Panc1 (cell line): ENCODE data around the gene VPS51.
A peak's percentile ranks its signal among the peaks of the same experiment; 100 is the strongest.

Experiments used
- POLR2AphosphoS5 ChIP-seq: IDR thresholded peaks from 2 replicates; pipeline ENCODE4 v1.6.1; 2012; ENCODE audit warnings: mild to moderate bottlenecking, low read depth, low read length, moderate library complexity
- SIN3A ChIP-seq: IDR thresholded peaks from 2 replicates; pipeline ENCODE4 v1.6.1; 2012; ENCODE audit warnings: low read depth, mild to moderate bottlenecking, low read length, moderate library complexity, borderline replicate concordance; ENCODE audit not compliant: insufficient read depth
- TCF7L2 ChIP-seq: IDR thresholded peaks from 2 replicates; pipeline ENCODE4 v1.6.1; 2011; ENCODE audit warnings: mild to moderate bottlenecking, low read depth, low read length, inconsistent platforms
- TF ChIP-seq, protein P1 (sequence below), 2 experiments: IDR thresholded peaks; 2 replicates each; pipeline ENCODE4 v1.6.1; 2011 to 2012; ENCODE audit warnings: low read depth in 2 of 2, control low read depth in 1 of 2, low read length in 1 of 2, mild to moderate bottlenecking in 1 of 2, moderate library complexity in 1 of 2; ENCODE audit not compliant: insufficient read depth in 1 of 2
- TF ChIP-seq, protein P2 (sequence below): fragments of 450-650 bp; IDR thresholded peaks from 2 replicates; pipeline ENCODE4 v1.5.1; 2017; ENCODE audit warnings: mild to moderate bottlenecking

DNA sequence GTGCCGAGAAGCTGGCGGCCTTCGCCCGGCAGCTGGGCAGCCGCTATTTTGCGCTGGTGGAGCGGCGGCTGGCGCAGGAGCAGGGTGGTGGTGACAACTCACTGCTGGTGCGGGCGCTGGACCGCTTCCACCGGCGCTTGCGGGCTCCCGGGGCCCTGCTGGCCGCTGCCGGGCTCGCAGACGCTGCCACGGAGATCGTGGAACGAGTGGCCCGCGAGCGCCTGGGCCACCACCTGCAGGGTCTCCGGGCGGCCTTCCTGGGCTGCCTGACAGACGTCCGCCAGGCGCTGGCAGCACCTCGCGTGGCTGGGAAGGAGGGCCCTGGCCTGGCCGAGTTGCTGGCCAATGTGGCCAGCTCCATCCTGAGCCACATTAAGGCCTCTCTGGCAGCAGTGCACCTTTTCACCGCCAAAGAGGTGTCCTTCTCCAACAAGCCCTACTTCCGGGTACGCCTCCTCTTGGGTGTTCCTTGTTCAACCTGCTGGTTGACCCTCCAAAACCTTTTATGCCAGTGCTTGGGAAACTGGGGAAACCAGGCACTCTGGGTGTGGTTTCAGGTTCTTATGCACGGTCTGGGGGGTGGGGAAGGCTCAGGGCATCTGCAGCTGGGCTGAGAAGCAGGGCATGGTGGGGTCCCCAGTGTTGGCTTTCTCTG is 12.6 kb downstream of the VPS51 start:
- TF ChIP-seq, protein P1, sequence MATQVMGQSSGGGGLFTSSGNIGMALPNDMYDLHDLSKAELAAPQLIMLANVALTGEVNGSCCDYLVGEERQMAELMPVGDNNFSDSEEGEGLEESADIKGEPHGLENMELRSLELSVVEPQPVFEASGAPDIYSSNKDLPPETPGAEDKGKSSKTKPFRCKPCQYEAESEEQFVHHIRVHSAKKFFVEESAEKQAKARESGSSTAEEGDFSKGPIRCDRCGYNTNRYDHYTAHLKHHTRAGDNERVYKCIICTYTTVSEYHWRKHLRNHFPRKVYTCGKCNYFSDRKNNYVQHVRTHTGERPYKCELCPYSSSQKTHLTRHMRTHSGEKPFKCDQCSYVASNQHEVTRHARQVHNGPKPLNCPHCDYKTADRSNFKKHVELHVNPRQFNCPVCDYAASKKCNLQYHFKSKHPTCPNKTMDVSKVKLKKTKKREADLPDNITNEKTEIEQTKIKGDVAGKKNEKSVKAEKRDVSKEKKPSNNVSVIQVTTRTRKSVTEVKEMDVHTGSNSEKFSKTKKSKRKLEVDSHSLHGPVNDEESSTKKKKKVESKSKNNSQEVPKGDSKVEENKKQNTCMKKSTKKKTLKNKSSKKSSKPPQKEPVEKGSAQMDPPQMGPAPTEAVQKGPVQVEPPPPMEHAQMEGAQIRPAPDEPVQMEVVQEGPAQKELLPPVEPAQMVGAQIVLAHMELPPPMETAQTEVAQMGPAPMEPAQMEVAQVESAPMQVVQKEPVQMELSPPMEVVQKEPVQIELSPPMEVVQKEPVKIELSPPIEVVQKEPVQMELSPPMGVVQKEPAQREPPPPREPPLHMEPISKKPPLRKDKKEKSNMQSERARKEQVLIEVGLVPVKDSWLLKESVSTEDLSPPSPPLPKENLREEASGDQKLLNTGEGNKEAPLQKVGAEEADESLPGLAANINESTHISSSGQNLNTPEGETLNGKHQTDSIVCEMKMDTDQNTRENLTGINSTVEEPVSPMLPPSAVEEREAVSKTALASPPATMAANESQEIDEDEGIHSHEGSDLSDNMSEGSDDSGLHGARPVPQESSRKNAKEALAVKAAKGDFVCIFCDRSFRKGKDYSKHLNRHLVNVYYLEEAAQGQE (IDR thresholded peaks at IDR 0.05; ENCODE audit: insufficient read depth in 1 of 2, low read depth in 2 of 2, low read length in 1 of 2) = 0 out of 4 replicates have a peak, but pooled peaks of 1 of the 2 experiments have one; percentile 15
- TF ChIP-seq, protein P2, sequence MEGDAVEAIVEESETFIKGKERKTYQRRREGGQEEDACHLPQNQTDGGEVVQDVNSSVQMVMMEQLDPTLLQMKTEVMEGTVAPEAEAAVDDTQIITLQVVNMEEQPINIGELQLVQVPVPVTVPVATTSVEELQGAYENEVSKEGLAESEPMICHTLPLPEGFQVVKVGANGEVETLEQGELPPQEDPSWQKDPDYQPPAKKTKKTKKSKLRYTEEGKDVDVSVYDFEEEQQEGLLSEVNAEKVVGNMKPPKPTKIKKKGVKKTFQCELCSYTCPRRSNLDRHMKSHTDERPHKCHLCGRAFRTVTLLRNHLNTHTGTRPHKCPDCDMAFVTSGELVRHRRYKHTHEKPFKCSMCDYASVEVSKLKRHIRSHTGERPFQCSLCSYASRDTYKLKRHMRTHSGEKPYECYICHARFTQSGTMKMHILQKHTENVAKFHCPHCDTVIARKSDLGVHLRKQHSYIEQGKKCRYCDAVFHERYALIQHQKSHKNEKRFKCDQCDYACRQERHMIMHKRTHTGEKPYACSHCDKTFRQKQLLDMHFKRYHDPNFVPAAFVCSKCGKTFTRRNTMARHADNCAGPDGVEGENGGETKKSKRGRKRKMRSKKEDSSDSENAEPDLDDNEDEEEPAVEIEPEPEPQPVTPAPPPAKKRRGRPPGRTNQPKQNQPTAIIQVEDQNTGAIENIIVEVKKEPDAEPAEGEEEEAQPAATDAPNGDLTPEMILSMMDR = no peak
- TF ChIP-seq POLR2AphosphoS5 = no peak
- no peak for TF ChIP-seq TCF7L2
- TF ChIP-seq SIN3A = no peak
